B cell (primary cell): ENCODE data around the gene RRP15. TPM values are rescaled to one million over a fixed set of nuclear protein-coding genes. Genes with fewer than 3 reads are reported as not detected.

Experiments
- ATAC-seq: fragments of 200-7000 bp; cut with Tn5 transposase; one replicate; pipeline ENCODE4 v1.10.0; 2021; ENCODE audit warnings: low read depth, mild to moderate bottlenecking, moderate number of reproducible peaks, moderate library complexity
- CTCF ChIA-PET: fragments of 350-600 bp; sonication (Branson Sonifier 250); formaldehyde crosslinking; loops from one replicate; lab custom pipeline; 2021; ENCODE audit warnings: antibody characterized with exemption, inconsistent platforms; lab: Charles Lee
- POLR2A ChIA-PET: fragments of 350-600 bp; sonication (Branson Sonifier 250); formaldehyde crosslinking; loops from one replicate; lab custom pipeline; 2021; ENCODE audit warnings: antibody characterized with exemption; lab: Charles Lee
- DNase-seq: peaks from one replicate; pipeline ENCODE4 v3.0.0; 2013
- H2AFZ ChIP-seq: 2 replicates; pipeline ENCODE4 v1.6.1; 2012; ENCODE audit warnings: mild to moderate bottlenecking, low read depth, low read length; ENCODE audit not compliant: insufficient read depth, poor library complexity, severe bottlenecking
- H3K27ac ChIP-seq, 2 donors: 1 replicate in 1 of 2; 2 replicates in 1 of 2; pipeline ENCODE4 v1.5.1; 2012 to 2013; ENCODE audit warnings: low read length in 2 of 2, mild to moderate bottlenecking in 2 of 2, moderate library complexity in 1 of 2
- H3K27me3 ChIP-seq, 4 experiments: fragments of 200-600 bp in 1 of 4; sonication (generic) in 1 of 4; replicated peaks in 1 of 4; 1 replicate in 2 of 4; 2 replicates in 2 of 4; pipeline versions ENCODE4 v1.6.1 to v1.7.0; 2013 to 2016; ENCODE audit warnings: low read length in 3 of 4, mild to moderate bottlenecking in 2 of 4, mixed read lengths in 1 of 4, moderate library complexity in 1 of 4; ENCODE audit not compliant: insufficient read depth in 4 of 4, control insufficient read depth in 3 of 4; ENCODE audit errors: control extremely low read depth in 1 of 4
- H3K36me3 ChIP-seq, 2 experiments: replicated peaks in 1 of 2; 1 replicate in 1 of 2; 2 replicates in 1 of 2; pipeline versions ENCODE4 v1.6.1 to v1.7.1; 2013; ENCODE audit warnings: low read length in 1 of 2; ENCODE audit not compliant: insufficient read depth in 2 of 2, control insufficient read depth in 1 of 2; ENCODE audit errors: control extremely low read depth in 1 of 2, extremely low read depth in 1 of 2
- H3K4me1 ChIP-seq, 2 donors: fragments of 200-600 bp in 1 of 2; sonication (generic) in 1 of 2; 1 replicate in 1 of 2; 2 replicates in 1 of 2; pipeline versions ENCODE4 v1.5.1 to v1.6.1; 2013 to 2017; ENCODE audit warnings: low read length in 2 of 2; ENCODE audit not compliant: control insufficient read depth in 2 of 2, insufficient read depth in 2 of 2
- H3K4me2 ChIP-seq: replicated peaks from 2 replicates; pipeline ENCODE3; 2012; ENCODE audit warnings: mild to moderate bottlenecking, low read depth, low read length; ENCODE audit not compliant: poor library complexity, severe bottlenecking
- H3K4me3 ChIP-seq, 5 experiments: fragments of 200-600 bp in 1 of 5; sonication (generic) in 1 of 5; 1 replicate in 3 of 5; 2 replicates in 2 of 5; pipeline versions ENCODE4 v1.5.1 to v1.7.0; 2011 to 2016; ENCODE audit warnings: low read length in 4 of 5, mild to moderate bottlenecking in 4 of 5, low read depth in 2 of 5, control low read depth in 1 of 5, moderate library complexity in 1 of 5; ENCODE audit not compliant: insufficient read depth in 1 of 5; ENCODE audit errors: control extremely low read depth in 1 of 5, extremely low read depth in 1 of 5
- H3K79me2 ChIP-seq: fragments of 200-600 bp; sonication (generic); one replicate; pipeline ENCODE4 v1.6.0; 2016; ENCODE audit warnings: low read length; ENCODE audit not compliant: control insufficient read depth, insufficient read depth
- H3K9ac ChIP-seq: fragments of 200-600 bp; sonication (generic); 2 replicates; pipeline ENCODE4 v1.6.1; 2017; ENCODE audit warnings: mild to moderate bottlenecking, low read length, moderate library complexity
- H3K9me3 ChIP-seq, 3 donors: one replicate each; pipeline versions ENCODE4 v1.6.1 to v1.7.1; 2013; ENCODE audit warnings: low read length in 2 of 3; ENCODE audit not compliant: control insufficient read depth in 2 of 3, insufficient read depth in 1 of 3; ENCODE audit errors: control extremely low read depth in 1 of 3
- H4K20me1 ChIP-seq: 2 replicates; pipeline ENCODE4 v1.6.0; 2012; ENCODE audit warnings: mild to moderate bottlenecking, low read length; ENCODE audit not compliant: insufficient read depth, control insufficient read depth, poor library complexity, severe bottlenecking
- H3K27ac Mint-ChIP-seq: one replicate; pipeline ENCODE4 v1.8.0; 2021; ENCODE audit warnings: mixed read lengths
- H3K27me3 Mint-ChIP-seq: one replicate; pipeline ENCODE4 v1.8.0; 2021; ENCODE audit warnings: mixed read lengths
- H3K4me1 Mint-ChIP-seq: one replicate; pipeline ENCODE4 v1.8.0; 2021; ENCODE audit warnings: mixed read lengths
- H3K4me3 Mint-ChIP-seq: one replicate; pipeline ENCODE4 v1.8.0; 2021; ENCODE audit warnings: mixed read lengths
- H3K9me3 Mint-ChIP-seq: one replicate; pipeline ENCODE4 v1.8.0; 2022; ENCODE audit warnings: mixed read lengths; ENCODE audit not compliant: insufficient read depth
- CTCF ChIP-seq: fragments of 200-600 bp; IDR thresholded peaks from one replicate; pipeline ENCODE4 v1.8.0; 2022; ENCODE audit warnings: antibody characterized with exemption, mild to moderate bottlenecking
- EZH2 ChIP-seq: IDR thresholded peaks from 2 replicates; pipeline ENCODE4 v1.6.1; 2012; ENCODE audit warnings: borderline replicate concordance, low read depth, mild to moderate bottlenecking, moderate library complexity, low read length; ENCODE audit not compliant: insufficient read depth, poor library complexity, severe bottlenecking
- WGBS: methylation state at CpG from one replicate; pipeline ENCODE4 v1.1.5; 2013; ENCODE audit warnings: missing lambda C conversion rate; ENCODE audit not compliant: insufficient coverage; 5-methylcytosine and 5-hydroxymethylcytosine counted together
- intact Hi-C: fragments of 100-400 bp; cut with micrococcal nuclease; formaldehyde crosslinking; loops from one replicate; pipeline ENCODE4 v1.10.0; 2022
- polyA plus RNA-seq: library from polyadenylated mRNA; depleted of rRNA; stranded (reverse); fragments of >200 nt; gene quantifications from 2 replicates; pipeline ENCODE4 v1.2.3, GENCODE V29; 2012
- total RNA-seq, 2 donors: library from RNA; stranded (reverse); fragments of 120-200 nt in 1 of 2; gene quantifications; 1 replicate in 1 of 2; 2 replicates in 1 of 2; pipeline versions ENCODE4 v1.2.3 to v1.2.4, GENCODE V29; 2013 to 2022

RRP15 gene
- total and polyA plus RNA-seq, 2 donors (not counting 1 experiment from before 2014, with no cell fraction given), result 1.3 to 20.2 TPM

DNA sequence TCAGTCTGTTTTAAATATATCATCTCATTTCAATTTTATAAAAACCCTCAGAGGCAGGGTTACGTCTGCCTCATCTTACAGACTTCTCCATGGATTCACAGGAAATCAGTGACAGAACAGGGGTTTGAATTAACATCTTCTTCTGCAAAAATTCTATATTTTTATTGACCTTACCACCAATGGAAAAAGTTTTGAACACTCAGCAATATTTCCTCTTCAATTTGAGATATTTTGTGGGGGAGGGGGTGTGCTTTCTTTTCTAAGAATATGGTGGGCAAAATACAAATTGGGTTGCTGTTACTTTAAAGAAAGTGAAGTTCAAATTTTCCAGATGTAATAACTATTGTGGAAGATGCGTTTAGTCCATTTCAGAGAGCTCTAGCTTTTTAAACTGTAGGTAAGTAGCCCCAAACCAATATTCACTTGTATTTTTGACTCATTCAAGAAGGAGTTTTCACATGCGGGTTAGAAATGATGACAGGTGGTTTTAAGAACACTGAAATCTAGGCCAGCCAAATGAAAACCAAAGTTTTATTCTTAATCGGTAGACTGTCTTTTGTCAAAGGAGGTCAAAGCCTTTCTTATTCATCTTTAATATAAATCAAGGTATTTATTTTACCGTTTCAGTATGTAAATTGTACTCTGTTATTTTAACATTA, 77.5 kb downstream of the RRP15 start:
- no peaks in the 10 kb centered on the region for H4K20me1 ChIP-seq
- H3K4me1 Mint-ChIP-seq, result no peaks in the 10 kb centered on the region
- no peaks in the 10 kb centered on the region for H3K9me3 ChIP-seq
- no peaks in the 10 kb centered on the region for H3K9me3 Mint-ChIP-seq
- no peak overlapping the region for H3K4me2 ChIP-seq
- TF ChIP-seq CTCF (no peak), EZH2 (no peak)
- no peak overlapping the region for H2AFZ ChIP-seq
- ChIA-PET POLR2A (no interaction called here), CTCF (no interaction called here)
- no peaks in the 10 kb centered on the region for H3K4me1 ChIP-seq
- DNase-seq (no peak), ATAC-seq (no peak)
- H3K27ac ChIP-seq, result no peak overlapping the region
- intact Hi-C loops, result no loop called here
- no peak overlapping the region for H3K9ac ChIP-seq
- no peak overlapping the region for H3K27ac Mint-ChIP-seq
- WGBS, result 100% methylated on average over 1 of the region's 5 CpGs
- H3K4me3 Mint-ChIP-seq, result no peak overlapping the region
- H3K27me3 ChIP-seq, result no peaks in the 10 kb centered on the region
- no peaks in the 10 kb centered on the region for H3K79me2 ChIP-seq
- H3K36me3 ChIP-seq, result no peaks in the 10 kb centered on the region
- H3K27me3 Mint-ChIP-seq, result no peaks in the 10 kb centered on the region
- H3K4me3 ChIP-seq, result no peak overlapping the region

GRCh38 chr1:218363141-218363540, 78.0 kb downstream of the RRP15 start:
- Mint-ChIP-seq H3K27me3 (no peaks in the 10 kb centered on the region), H3K4me3 (no peak overlapping the region), H3K27ac (no peak overlapping the region), H3K9me3 (no peaks in the 10 kb centered on the region), H3K4me1 (no peaks in the 10 kb centered on the region)
- intact Hi-C loops, result no loop called here
- ATAC-seq, result no peak
- Histone ChIP-seq H3K9me3 (no peaks in the 10 kb centered on the region), H3K27me3 (no peaks in the 10 kb centered on the region), H4K20me1 (no peaks in the 10 kb centered on the region), H3K79me2 (no peaks in the 10 kb centered on the region), H3K4me3 (no peak overlapping the region), H3K9ac (no peak overlapping the region), H3K27ac (no peak overlapping the region), H2AFZ (no peak overlapping the region), H3K36me3 (no peaks in the 10 kb centered on the region), H3K4me2 (no peak overlapping the region), H3K4me1 (no peaks in the 10 kb centered on the region)
- CTCF ChIA-PET, result interaction anchor here (0.7 kb wide), 1 partner anchor 15 kb away, joined by 3 read pairs; no protein-coding TSS in a partner anchor
- WGBS, result 80% methylated on average over 1 of the region's 1 CpG
- TF ChIP-seq EZH2, result no peak
- POLR2A ChIA-PET, result no interaction called here
- DNase-seq, result no peak
